ENCODE measurements around the gene GLCE. TPM values are rescaled to one million over a fixed set of nuclear protein-coding genes. Genes with fewer than 3 reads are reported as not detected.

Gene GLCE
- total RNA-seq, 1 experiment from 2014 or later, result 10.2 TPM

- POLR2A ChIA-PET, result no interaction called here
- H3K36me3 Mint-ChIP-seq (ENCODE audit: insufficient read depth, unreplicated experiment), result no peaks in the 10 kb centered on the region
- no peaks in the 10 kb centered on the region; the same call in 1 of the 2 replicates for H3K36me3 ChIP-seq (ENCODE audit: control insufficient read depth, insufficient read depth, low read length)
- intact Hi-C loops (cut with micrococcal nuclease; ENCODE audit: unreplicated experiment), result no loop called here
- DNase-seq, result no peak
- no peaks in the 10 kb centered on the region for H3K27me3 ChIP-seq (replicated peaks; ENCODE audit: control insufficient read depth, insufficient read depth, low read length)
- no peak overlapping the region for H3K27ac Mint-ChIP-seq (ENCODE audit: unreplicated experiment)
- CTCF ChIA-PET, result no interaction called here
- H3K4me1 ChIP-seq, result no peaks in the 10 kb centered on the region
- no peaks in the 10 kb centered on the region for H3K9me3 ChIP-seq
- H3K4me1 Mint-ChIP-seq (ENCODE audit: low read depth, unreplicated experiment), result peaks cover 9% of the 10 kb centered on the region
- TF ChIP-seq, protein P1, sequence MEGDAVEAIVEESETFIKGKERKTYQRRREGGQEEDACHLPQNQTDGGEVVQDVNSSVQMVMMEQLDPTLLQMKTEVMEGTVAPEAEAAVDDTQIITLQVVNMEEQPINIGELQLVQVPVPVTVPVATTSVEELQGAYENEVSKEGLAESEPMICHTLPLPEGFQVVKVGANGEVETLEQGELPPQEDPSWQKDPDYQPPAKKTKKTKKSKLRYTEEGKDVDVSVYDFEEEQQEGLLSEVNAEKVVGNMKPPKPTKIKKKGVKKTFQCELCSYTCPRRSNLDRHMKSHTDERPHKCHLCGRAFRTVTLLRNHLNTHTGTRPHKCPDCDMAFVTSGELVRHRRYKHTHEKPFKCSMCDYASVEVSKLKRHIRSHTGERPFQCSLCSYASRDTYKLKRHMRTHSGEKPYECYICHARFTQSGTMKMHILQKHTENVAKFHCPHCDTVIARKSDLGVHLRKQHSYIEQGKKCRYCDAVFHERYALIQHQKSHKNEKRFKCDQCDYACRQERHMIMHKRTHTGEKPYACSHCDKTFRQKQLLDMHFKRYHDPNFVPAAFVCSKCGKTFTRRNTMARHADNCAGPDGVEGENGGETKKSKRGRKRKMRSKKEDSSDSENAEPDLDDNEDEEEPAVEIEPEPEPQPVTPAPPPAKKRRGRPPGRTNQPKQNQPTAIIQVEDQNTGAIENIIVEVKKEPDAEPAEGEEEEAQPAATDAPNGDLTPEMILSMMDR (IDR thresholded peaks at IDR 0.05; ENCODE audit: insufficient read depth in 1 of 2, low read depth in 1 of 2, low read length in 1 of 2, severe bottlenecking in 1 of 2, unreplicated experiment in 1 of 2), result no peak
- no TSS peak for BruUV-seq (replicated peaks)
- H3K27me3 Mint-ChIP-seq (ENCODE audit: insufficient read depth, unreplicated experiment), result no peaks in the 10 kb centered on the region
- no peaks in the 10 kb centered on the region for H3K9me3 Mint-ChIP-seq (ENCODE audit: unreplicated experiment)
- H3K4me3 ChIP-seq (ENCODE audit: low read depth, low read length), result no peak overlapping the region
- no peak overlapping the region for H3K4me3 Mint-ChIP-seq (ENCODE audit: unreplicated experiment)
These were observed 92.7 kb downstream of the GLCE start for GRCh38 chr15:69253156-69253555.

DNA sequence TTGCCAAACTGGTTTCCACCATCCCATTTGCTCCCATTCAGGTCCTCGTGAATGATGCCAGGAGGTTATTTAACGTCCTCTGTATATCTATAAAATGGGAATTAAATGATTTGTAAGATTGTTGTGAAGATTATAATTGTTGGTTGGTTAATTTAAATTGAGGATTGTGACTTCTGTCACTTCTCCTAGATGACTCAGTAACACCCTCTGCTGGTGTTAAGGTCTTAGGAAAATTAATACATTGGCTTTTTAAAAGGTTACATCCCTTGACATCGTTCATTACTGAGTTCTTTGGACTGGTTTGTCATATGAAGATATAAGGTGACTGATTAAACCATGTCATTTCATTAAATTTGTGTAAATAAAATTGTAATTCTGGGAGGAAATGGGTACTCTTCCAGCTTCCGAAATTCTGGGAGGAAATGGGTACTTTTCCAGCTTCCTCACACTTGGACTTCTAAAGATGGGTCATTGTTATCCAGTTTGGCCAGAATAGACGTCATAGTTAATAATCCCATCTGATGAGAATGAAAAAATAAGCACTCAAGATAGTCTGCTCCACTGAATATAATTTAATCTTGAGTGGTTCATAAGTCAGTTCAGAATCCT is 105.0 kb downstream of the GLCE start:
- H3K27me3 Mint-ChIP-seq (ENCODE audit: insufficient read depth, unreplicated experiment), result no peaks in the 10 kb centered on the region
- no peak overlapping the region for H3K4me3 Mint-ChIP-seq (ENCODE audit: unreplicated experiment)
- no peak overlapping the region for H3K27ac Mint-ChIP-seq (ENCODE audit: unreplicated experiment)
- intact Hi-C loops (cut with micrococcal nuclease; ENCODE audit: unreplicated experiment), result loop anchor here (1.0 kb wide), 2 partner anchors 104 to 206 kb away; no protein-coding TSS in a partner anchor
- peaks cover 5% of the 10 kb centered on the region for H3K36me3 Mint-ChIP-seq (ENCODE audit: insufficient read depth, unreplicated experiment)
- Histone ChIP-seq H3K27me3 (replicated peaks; ENCODE audit: control insufficient read depth, insufficient read depth, low read length) (no peaks in the 10 kb centered on the region), H3K9me3 (no peaks in the 10 kb centered on the region), H3K4me1 (no peaks in the 10 kb centered on the region), H3K36me3 (ENCODE audit: control insufficient read depth, insufficient read depth, low read length) (no peaks in the 10 kb centered on the region), H3K4me3 (ENCODE audit: low read depth, low read length) (no peak overlapping the region)
- no peaks in the 10 kb centered on the region for H3K4me1 Mint-ChIP-seq (ENCODE audit: low read depth, unreplicated experiment)
- ChIA-PET CTCF (interaction anchor here (0.6 to 1.4 kb wide), 3 partner anchors 19 to 206 kb away, joined by 3 to 6 read pairs (median 5); no protein-coding TSS in a partner anchor), POLR2A (no interaction called here)
- TF ChIP-seq, protein P1 (IDR thresholded peaks at IDR 0.05; ENCODE audit: insufficient read depth in 1 of 2, low read depth in 1 of 2, low read length in 1 of 2, severe bottlenecking in 1 of 2, unreplicated experiment in 1 of 2), result peak; percentile 50 to 53
- BruUV-seq (replicated peaks), result no TSS peak
- peak in 1 of 2 experiments; percentile 23 for DNase-seq
- no peaks in the 10 kb centered on the region for H3K9me3 Mint-ChIP-seq (ENCODE audit: unreplicated experiment)

- Mint-ChIP-seq H3K4me1 (ENCODE audit: low read depth, unreplicated experiment) (peaks cover 16% of the 10 kb centered on the region), H3K27ac (ENCODE audit: unreplicated experiment) (no peak overlapping the region), H3K36me3 (ENCODE audit: insufficient read depth, unreplicated experiment) (no peaks in the 10 kb centered on the region), H3K4me3 (ENCODE audit: unreplicated experiment) (no peak overlapping the region), H3K9me3 (ENCODE audit: unreplicated experiment) (no peaks in the 10 kb centered on the region), H3K27me3 (ENCODE audit: insufficient read depth, unreplicated experiment) (no peaks in the 10 kb centered on the region)
- Histone ChIP-seq H3K4me1 (peaks cover 9% of the 10 kb centered on the region; the same call in 1 of the 2 replicates), H3K4me3 (ENCODE audit: low read depth, low read length) (no peak overlapping the region), H3K27me3 (replicated peaks; ENCODE audit: control insufficient read depth, insufficient read depth, low read length) (no peaks in the 10 kb centered on the region), H3K36me3 (ENCODE audit: control insufficient read depth, insufficient read depth, low read length) (no peaks in the 10 kb centered on the region), H3K9me3 (no peaks in the 10 kb centered on the region)
- CTCF ChIA-PET, result no interaction called here
- no TSS peak for BruUV-seq (replicated peaks)
- POLR2A ChIA-PET, result no interaction called here
- DNase-seq, result no peak
- TF ChIP-seq, protein P1 (IDR thresholded peaks at IDR 0.05; ENCODE audit: insufficient read depth in 1 of 2, low read depth in 1 of 2, low read length in 1 of 2, severe bottlenecking in 1 of 2, unreplicated experiment in 1 of 2), result no peak
- intact Hi-C loops (cut with micrococcal nuclease; ENCODE audit: unreplicated experiment), result no loop called here
These were observed 110.8 kb downstream of the GLCE start for GRCh38 chr15:69271217-69271616.
